ENCODE data around the gene EXOC3L2.
A peak's percentile ranks its signal among the peaks of the same experiment; 100 is the strongest.

Gene EXOC3L2

DNA sequence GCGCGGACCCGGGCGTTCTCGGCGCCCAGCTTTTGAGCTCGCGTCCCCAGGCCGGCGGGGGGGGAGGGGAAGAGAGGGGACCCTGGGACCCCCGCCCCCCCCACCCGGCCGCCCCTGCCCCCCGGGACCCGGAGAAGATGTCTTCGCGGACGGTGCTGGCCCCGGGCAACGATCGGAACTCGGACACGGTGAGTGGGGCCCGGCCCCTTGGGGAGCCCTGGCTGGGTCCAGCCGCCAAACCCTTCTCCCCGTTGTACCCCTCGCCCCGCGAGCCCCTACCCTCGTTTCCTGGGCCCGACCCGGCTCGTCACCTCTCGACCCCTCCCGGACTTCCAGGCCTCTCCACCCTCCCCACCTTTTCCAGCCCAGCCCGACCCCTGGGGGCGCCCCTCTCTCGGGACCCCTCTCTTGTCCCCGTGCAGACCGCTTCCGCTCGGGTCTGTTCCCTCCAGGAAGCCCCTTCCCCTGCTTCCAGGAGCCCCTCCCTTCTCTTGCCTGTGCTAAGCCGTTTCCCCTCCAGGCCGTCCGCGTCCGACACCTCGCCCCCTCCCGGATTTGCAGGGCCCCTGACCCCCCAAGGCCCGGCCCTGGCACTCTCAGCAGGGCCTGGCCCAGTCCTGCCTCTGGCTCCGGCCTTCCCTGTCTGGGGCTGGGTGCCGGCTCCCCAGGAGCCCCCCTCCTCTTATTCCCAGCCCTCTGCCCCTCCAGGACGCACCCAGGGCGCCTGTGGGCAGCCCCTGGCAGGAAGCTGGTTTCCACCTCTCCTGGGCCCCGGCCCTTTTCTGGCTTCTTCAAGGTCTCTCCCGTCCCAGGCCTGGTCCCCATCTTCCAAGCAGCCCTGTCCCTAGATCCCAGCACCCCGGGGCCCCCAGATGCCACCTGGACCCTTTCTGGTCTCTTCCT, 6.5 kb upstream of the EXOC3L2 start:
- no peak for DNase-seq (ENCODE audit: low read depth)
- H3K4me3 ChIP-seq (ENCODE audit: low read depth, low read length) = peak overlapping the region; percentile 85
- TF ChIP-seq, protein P1, sequence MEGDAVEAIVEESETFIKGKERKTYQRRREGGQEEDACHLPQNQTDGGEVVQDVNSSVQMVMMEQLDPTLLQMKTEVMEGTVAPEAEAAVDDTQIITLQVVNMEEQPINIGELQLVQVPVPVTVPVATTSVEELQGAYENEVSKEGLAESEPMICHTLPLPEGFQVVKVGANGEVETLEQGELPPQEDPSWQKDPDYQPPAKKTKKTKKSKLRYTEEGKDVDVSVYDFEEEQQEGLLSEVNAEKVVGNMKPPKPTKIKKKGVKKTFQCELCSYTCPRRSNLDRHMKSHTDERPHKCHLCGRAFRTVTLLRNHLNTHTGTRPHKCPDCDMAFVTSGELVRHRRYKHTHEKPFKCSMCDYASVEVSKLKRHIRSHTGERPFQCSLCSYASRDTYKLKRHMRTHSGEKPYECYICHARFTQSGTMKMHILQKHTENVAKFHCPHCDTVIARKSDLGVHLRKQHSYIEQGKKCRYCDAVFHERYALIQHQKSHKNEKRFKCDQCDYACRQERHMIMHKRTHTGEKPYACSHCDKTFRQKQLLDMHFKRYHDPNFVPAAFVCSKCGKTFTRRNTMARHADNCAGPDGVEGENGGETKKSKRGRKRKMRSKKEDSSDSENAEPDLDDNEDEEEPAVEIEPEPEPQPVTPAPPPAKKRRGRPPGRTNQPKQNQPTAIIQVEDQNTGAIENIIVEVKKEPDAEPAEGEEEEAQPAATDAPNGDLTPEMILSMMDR (IDR thresholded peaks at IDR 0.05; ENCODE audit: low read depth, low read length, missing control alignments) = no peak
- in situ Hi-C loops (cut with HindIII; ENCODE audit: low sequenced_read_pairs) = no loop called here

- in situ Hi-C loops (cut with HindIII; ENCODE audit: low sequenced_read_pairs) = no loop called here
- peak within 1 kb of the TSS; percentile 85 for H3K4me3 ChIP-seq (ENCODE audit: low read depth, low read length)
- no peak for DNase-seq (ENCODE audit: low read depth)
- TF ChIP-seq, protein P1 (IDR thresholded peaks at IDR 0.05; ENCODE audit: low read depth, low read length, missing control alignments) = no peak
Measured at GRCh38 chr19:45250832-45251451, 5.7 kb upstream of the EXOC3L2 start, which contains the start of gene MARK4. MARK4 (plus strand) TSS chr19:45251271; CDS start chr19:45251589, 318 bp downstream.

- TF ChIP-seq, protein P1 (IDR thresholded peaks at IDR 0.05; ENCODE audit: low read depth, low read length, missing control alignments) = no peak
- H3K4me3 ChIP-seq (ENCODE audit: low read depth, low read length) = peak overlapping the region; percentile 51
- no peak for DNase-seq (ENCODE audit: low read depth)
- in situ Hi-C loops (cut with HindIII; ENCODE audit: low sequenced_read_pairs) = no loop called here
Measured at GRCh38 chr19:45250216-45250831, 5.1 kb upstream of the EXOC3L2 start.

DNA sequence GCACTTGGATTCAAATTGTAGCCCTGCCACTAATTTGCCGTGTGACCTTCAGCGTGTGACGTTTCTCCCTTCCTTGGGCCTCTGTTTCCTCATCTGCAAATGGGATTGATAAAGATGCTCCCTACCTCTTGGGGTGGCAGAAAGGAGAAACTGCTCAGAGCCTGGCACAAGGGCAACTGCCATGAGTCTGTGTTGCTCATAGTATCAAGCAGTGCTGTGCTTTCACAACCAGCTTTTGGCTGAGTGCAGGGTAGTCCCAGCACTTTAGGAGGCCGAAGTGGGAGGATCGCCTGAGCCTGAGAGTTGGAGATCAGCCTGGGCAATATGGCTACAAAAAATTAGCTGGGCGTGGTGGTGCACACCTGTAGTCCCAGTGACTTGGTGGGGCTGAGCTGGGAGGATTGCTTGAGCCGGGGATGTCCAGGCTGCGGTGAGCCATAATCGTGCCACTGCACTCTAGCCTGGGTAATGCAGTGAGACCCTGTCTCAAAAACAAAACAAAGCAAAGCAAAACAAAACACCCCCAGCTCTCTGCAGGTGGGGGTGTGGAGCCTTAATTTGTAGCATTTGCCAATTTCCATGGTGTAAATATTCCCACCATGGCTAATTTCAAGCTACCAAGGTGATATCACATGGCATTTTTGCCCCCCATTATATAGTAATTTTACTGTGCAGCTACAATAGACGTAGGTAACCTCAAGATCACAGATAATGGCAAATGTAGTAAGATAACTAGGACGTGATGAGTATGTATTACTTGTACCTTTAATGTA, 4.2 kb upstream of the EXOC3L2 start:
- no peak overlapping the region for H3K4me3 ChIP-seq (ENCODE audit: low read depth, low read length)
- no peak for DNase-seq (ENCODE audit: low read depth)
- in situ Hi-C loops (cut with HindIII; ENCODE audit: low sequenced_read_pairs) = loop anchor here (25.0 kb wide), 1 partner anchor 137 kb away; no protein-coding TSS in a partner anchor
- TF ChIP-seq, protein P1 (IDR thresholded peaks at IDR 0.05; ENCODE audit: low read depth, low read length, missing control alignments) = no peak

GRCh38 chr19:45247136-45247535, 1.9 kb upstream of the EXOC3L2 start:
- in situ Hi-C loops (cut with HindIII; ENCODE audit: low sequenced_read_pairs) = loop anchor here (25.0 kb wide), 1 partner anchor 135 kb away; no protein-coding TSS in a partner anchor
- no peak overlapping the region for H3K4me3 ChIP-seq (ENCODE audit: low read depth, low read length)
- no peak for DNase-seq (ENCODE audit: low read depth)
- TF ChIP-seq, protein P1 (IDR thresholded peaks at IDR 0.05; ENCODE audit: low read depth, low read length, missing control alignments) = no peak
